LNCAP (cell line): ENCODE measurements around the gene TMEM131.

ENCODE experiments used
- TF ChIP-seq, protein P1 (sequence below): fragments of 450-650 bp; IDR thresholded peaks from 2 replicates; pipeline ENCODE4 v1.5.1; 2017; ENCODE audit warnings: mild to moderate bottlenecking

The TMEM131 gene

DNA sequence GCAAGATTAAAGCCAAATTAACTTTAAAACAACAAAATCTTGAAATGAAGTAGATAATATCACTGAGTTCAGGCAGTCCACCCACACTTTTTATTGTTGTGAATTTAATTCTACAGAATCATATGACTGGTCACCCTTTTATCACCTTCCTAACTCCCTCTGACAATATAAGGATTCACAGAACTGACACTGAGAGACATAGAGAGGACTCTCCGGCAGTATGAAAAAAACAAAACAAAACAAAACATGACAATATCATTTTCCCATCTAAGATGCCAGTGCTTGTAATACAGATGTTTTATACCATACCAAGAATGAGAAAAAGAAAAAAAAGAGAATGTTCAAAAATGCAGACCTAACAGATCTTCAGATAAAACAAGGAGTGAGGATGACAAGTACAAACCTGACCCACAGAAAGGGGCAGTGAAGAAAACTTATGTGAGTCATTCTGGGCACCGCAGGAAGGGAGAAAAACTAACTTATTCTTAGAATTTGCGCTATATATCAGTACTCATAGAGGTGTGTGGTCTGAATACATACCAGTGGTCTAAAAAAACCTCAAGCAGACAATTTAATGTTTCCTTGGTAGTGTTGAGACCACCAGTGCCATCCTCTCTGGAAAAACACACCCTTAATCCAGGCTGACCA is 145.7 kb downstream of the TMEM131 start:
- TF ChIP-seq, protein P1, sequence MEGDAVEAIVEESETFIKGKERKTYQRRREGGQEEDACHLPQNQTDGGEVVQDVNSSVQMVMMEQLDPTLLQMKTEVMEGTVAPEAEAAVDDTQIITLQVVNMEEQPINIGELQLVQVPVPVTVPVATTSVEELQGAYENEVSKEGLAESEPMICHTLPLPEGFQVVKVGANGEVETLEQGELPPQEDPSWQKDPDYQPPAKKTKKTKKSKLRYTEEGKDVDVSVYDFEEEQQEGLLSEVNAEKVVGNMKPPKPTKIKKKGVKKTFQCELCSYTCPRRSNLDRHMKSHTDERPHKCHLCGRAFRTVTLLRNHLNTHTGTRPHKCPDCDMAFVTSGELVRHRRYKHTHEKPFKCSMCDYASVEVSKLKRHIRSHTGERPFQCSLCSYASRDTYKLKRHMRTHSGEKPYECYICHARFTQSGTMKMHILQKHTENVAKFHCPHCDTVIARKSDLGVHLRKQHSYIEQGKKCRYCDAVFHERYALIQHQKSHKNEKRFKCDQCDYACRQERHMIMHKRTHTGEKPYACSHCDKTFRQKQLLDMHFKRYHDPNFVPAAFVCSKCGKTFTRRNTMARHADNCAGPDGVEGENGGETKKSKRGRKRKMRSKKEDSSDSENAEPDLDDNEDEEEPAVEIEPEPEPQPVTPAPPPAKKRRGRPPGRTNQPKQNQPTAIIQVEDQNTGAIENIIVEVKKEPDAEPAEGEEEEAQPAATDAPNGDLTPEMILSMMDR = no peak

GRCh38 chr2:97848306-97848705 is 147.4 kb downstream of the TMEM131 start:
- TF ChIP-seq, protein P1 = no peak

DNA sequence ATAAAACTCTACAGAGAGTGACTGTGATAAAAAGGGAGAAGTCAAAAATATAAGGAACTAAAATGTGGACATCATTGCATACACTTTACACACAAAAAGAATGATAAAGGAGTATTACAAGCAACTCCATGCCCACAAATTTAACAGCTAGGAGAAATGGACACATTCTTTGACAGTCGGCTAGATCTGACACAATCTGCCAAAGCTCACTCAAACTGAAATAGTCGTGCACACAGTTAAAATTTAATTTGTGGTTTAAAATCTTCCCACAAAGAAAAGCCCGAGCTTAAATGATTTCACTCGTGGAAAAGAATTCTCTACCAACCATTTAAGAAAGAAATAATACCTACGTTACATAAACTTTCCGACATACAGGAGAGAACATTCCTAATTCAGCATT is 149.9 kb downstream of the TMEM131 start:
- TF ChIP-seq, protein P1 = no peak

GRCh38 chr2:97845133-97845532 is 150.6 kb downstream of the TMEM131 start:
- TF ChIP-seq, protein P1 = no peak

DNA sequence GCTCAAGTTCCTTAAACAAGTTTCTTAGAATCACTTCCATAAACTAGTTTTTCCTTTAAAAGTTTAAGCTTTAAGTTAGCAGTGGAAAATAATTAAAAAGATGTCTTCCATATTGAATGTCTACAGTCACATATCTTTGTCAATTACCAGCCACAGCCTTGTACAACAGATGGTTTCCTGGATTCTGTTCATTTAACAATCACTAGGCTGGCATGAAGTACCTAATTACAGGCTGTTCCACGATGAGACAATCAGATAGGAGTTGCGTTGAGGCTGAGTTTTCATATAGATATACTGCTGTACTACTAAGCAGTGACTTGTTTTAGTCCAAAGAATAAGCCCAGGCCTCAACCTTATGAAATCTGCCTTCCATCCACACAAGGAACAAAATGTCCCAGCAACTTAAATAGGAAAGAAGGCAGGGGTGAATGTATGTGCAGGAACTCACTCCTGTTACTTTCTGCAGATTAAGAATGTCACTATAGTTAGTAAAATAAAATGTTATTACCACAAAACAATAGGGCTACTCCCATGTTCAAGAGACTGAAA is 151.4 kb downstream of the TMEM131 start:
- TF ChIP-seq, protein P1 = no peak

- TF ChIP-seq, protein P1 = no peak
Measured at GRCh38 chr2:97840198-97840597, 155.6 kb downstream of the TMEM131 start.

- TF ChIP-seq, protein P1 = no peak
Measured at GRCh38 chr2:97834610-97835009, 161.1 kb downstream of the TMEM131 start.
